Transverse colon (tissue), 4 donors: ENCODE results near the gene BAIAP2. TPM values are rescaled to one million over a fixed set of nuclear protein-coding genes. Genes with fewer than 3 reads are reported as not detected.

ENCODE experiments used
- DNase-seq: peaks from one replicate; pipeline ENCODE4 v3.0.0-alpha.2; 2019
- H3K27ac ChIP-seq, 4 donors: fragments of 200-600 bp; sonication (generic); 2 replicates each; pipeline ENCODE4 v1.5.1; 2016 to 2018; ENCODE audit warnings: inconsistent platforms in 4 of 4
- H3K27me3 ChIP-seq: fragments of 200-600 bp; sonication (generic); 2 replicates; pipeline ENCODE4 v1.5.1; 2017; ENCODE audit warnings: inconsistent platforms
- H3K36me3 ChIP-seq, 4 donors: fragments of 200-600 bp; sonication (generic); 2 replicates each; pipeline ENCODE4 v1.5.1; 2017 to 2019; ENCODE audit warnings: inconsistent platforms in 4 of 4
- H3K4me1 ChIP-seq, 4 donors: fragments of 200-600 bp; sonication (generic); 2 replicates each; pipeline ENCODE4 v1.5.1; 2017 to 2020; ENCODE audit warnings: inconsistent platforms in 4 of 4
- H3K4me3 ChIP-seq, 4 donors: fragments of 200-600 bp; sonication (generic); 1 replicate in 1 of 4; 2 replicates in 3 of 4; pipeline versions ENCODE4 v1.5.1 to v1.6.1; 2017 to 2019; ENCODE audit warnings: inconsistent platforms in 4 of 4
- H3K9me3 ChIP-seq, 2 donors: fragments of 200-600 bp; sonication (generic); 2 replicates each; pipeline ENCODE4 v1.5.1; 2017 to 2019; ENCODE audit warnings: inconsistent platforms in 2 of 2
- CTCF ChIP-seq, 5 experiments: fragments of 200-600 bp in 3 of 5; fragments of 450-650 bp in 2 of 5; sonication (generic) in 3 of 5; IDR thresholded peaks; 1 replicate in 2 of 5; 2 replicates in 3 of 5; pipeline ENCODE4 v1.5.1; 2016 to 2017; ENCODE audit warnings: antibody characterized with exemption in 5 of 5, inconsistent platforms in 3 of 5, mild to moderate bottlenecking in 2 of 5, moderate library complexity in 1 of 5
- EP300 ChIP-seq: sonication (generic); formaldehyde crosslinking; IDR thresholded peaks from one replicate; pipeline ENCODE4 v1.6.1; 2017; ENCODE audit warnings: antibody characterized with exemption, low read depth
- POLR2A ChIP-seq: fragments of 450-650 bp; IDR thresholded peaks from one replicate; pipeline ENCODE4 v1.6.1; 2016; ENCODE audit warnings: antibody characterized with exemption, mild to moderate bottlenecking, moderate library complexity
- POLR2AphosphoS5 ChIP-seq, 3 donors: sonication (generic); formaldehyde crosslinking; IDR thresholded peaks; one replicate each; pipeline ENCODE4 v1.6.1; 2016; ENCODE audit warnings: antibody characterized with exemption in 3 of 3
- WGBS, 2 donors: methylation state at CpG; one replicate each; pipeline ENCODE4 v1.1.5; 2018; ENCODE audit warnings: low coverage in 1 of 2; 5-methylcytosine and 5-hydroxymethylcytosine counted together
- in situ Hi-C, 4 donors: fragments of 200-750 bp; cut with MboI; loops; one replicate each; pipeline versions ENCODE4 v1.15.0 to v1.15.1; 2017; ENCODE audit warnings: low sequenced_read_pairs in 3 of 4, low pct_ligation_motif_present in 1 of 4, low pct_unique_long_range_greater_than_20kb in 1 of 4
- intact Hi-C: fragments of 100-400 bp; cut with DNase I; formaldehyde crosslinking; loops from one replicate; pipeline ENCODE4 v1.15.1; 2023; ENCODE audit warnings: low total_unique reads
- total RNA-seq, 4 donors: library from RNA; depleted of rRNA; stranded (reverse); fragments of >200 nt; gene quantifications; one replicate each; pipeline ENCODE4 v1.1.0, GENCODE V29; 2016

BAIAP2 gene
- total RNA-seq, 4 donors from 2014 or later, result 11.7 to 62.1 (median 39.6) TPM

- no peak overlapping the region for H3K4me3 ChIP-seq
- H3K36me3 ChIP-seq, result no peaks in the 10 kb centered on the region
- in situ Hi-C loops, result no loop called here
- TF ChIP-seq POLR2AphosphoS5 (IDR thresholded peaks at IDR 0.05) (no peak), POLR2A (no peak), EP300 (no peak), CTCF (IDR thresholded peaks at IDR 0.05) (no peak)
- WGBS, 2 donors, result 93% methylated on average over 11 of the region's 12 CpGs; no CpG with 5 or more reads in 1 of the 2 donors
- intact Hi-C loops, result no loop called here
- peaks cover 3 to 40% (median 29%) of the 10 kb centered on the region in 4 donors for H3K4me1 ChIP-seq
- H3K27me3 ChIP-seq, result no peaks in the 10 kb centered on the region
- no peak for DNase-seq
- H3K27ac ChIP-seq, result peak overlapping the region; percentile 74 to 82 (median 80)
- H3K9me3 ChIP-seq, result no peaks in the 10 kb centered on the region
Observed at GRCh38 chr17:81057777-81058176, 22.8 kb downstream of the BAIAP2 start.

DNA sequence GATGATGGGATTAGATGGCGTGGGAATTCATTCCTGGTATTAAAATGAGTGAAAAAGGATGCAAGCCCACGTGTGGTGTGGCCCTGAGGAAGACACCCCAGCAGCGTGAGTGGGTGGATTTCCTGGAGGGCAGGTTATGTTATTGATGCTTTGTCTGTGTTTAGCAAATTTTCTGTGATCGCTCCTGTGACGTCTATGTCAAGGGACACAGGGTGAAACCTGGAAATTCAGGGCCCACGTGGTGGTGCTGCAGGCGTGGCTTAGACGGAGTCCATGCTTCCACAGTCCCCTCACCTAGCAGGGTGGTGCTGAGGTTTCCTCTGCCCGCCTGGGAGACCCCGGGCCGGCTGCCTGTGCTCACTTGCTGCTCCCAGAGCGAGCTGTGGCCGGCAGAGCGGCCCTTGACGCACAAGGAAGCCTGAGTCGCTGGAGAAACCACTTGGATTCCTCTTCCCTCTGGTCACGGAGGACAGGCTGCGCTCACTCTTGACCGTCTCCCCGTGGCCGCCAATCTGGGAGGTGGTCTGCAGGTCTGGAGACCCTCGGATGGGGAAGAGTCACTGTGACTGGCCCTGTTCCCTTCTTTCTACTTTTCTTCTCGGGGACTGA, 23.4 kb downstream of the BAIAP2 start:
- peak overlapping the region; percentile 74 to 82 (median 80) for H3K27ac ChIP-seq
- H3K36me3 ChIP-seq, result no peaks in the 10 kb centered on the region
- peaks cover 4 to 43% (median 29%) of the 10 kb centered on the region in 4 donors for H3K4me1 ChIP-seq
- in situ Hi-C loops (no loop called here), intact Hi-C loops (no loop called here)
- 80 to 83% methylated on average over 3 to 23 of the region's 23 CpGs for WGBS, 2 donors
- no peak overlapping the region for H3K4me3 ChIP-seq
- TF ChIP-seq POLR2A (no peak), CTCF (IDR thresholded peaks at IDR 0.05) (no peak), POLR2AphosphoS5 (IDR thresholded peaks at IDR 0.05) (no peak), EP300 (no peak)
- no peak for DNase-seq
- no peaks in the 10 kb centered on the region for H3K9me3 ChIP-seq
- H3K27me3 ChIP-seq, result no peaks in the 10 kb centered on the region

DNA sequence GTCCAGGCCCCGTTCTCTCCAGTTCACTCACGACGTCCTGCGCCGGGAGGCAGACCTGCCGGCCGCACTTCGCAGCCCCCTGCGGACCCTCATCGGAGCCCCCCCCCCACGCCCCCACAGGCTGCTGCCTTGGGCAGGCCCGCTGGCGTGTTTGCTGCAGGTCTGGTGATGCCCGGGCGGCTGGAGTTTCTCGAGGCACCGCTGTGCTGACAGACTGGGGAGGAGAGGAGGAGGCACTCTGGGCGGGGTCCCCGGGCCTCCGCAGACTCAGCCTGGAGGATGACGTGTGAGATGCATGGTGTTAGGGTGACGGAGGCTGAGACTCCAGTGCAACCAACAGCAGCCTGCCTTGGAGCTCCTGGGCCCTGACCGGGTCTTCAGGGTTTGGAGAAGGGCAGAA, 24.1 kb downstream of the BAIAP2 start:
- in situ Hi-C loops (no loop called here), intact Hi-C loops (no loop called here)
- DNase-seq, result no peak
- H3K36me3 ChIP-seq, result no peaks in the 10 kb centered on the region
- 80% methylated on average over 17 of the region's 23 CpGs; no CpG with 5 or more reads in 1 of the 2 donors for WGBS, 2 donors
- TF ChIP-seq POLR2A (no peak), CTCF (IDR thresholded peaks at IDR 0.05) (no peak), EP300 (no peak), POLR2AphosphoS5 (IDR thresholded peaks at IDR 0.05) (no peak)
- H3K4me1 ChIP-seq, result peaks cover 10 to 49% (median 33%) of the 10 kb centered on the region in 4 donors
- H3K27ac ChIP-seq, result no peak overlapping the region
- H3K9me3 ChIP-seq, result no peaks in the 10 kb centered on the region
- no peaks in the 10 kb centered on the region for H3K27me3 ChIP-seq
- no peak overlapping the region for H3K4me3 ChIP-seq

DNA sequence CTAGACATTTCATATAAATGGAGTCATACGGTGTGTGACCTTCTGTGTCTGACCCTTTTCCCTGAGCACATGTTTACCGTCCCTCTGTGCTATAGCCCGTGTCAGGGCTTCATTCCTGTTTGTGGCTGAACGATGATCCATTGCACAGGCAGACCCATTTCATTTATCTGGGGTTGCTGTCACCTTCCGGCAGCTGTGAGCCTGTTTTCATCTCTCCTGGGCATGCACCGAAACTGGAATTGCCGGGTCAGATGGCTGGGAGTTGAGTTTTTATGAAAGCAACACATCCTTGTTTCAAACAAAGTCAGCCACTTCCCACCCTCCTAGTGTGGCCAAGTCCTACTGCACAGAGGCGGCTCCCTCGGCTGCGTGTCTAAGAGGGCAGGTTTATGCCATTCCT, 25.5 kb downstream of the BAIAP2 start:
- in situ Hi-C loops (no loop called here), intact Hi-C loops (no loop called here)
- Histone ChIP-seq H3K4me3 (no peak overlapping the region), H3K27me3 (no peaks in the 10 kb centered on the region), H3K36me3 (no peaks in the 10 kb centered on the region), H3K9me3 (no peaks in the 10 kb centered on the region), H3K27ac (peak overlapping the region in 1 of 4 donors; percentile 35), H3K4me1 (peaks cover 10 to 63% (median 46%) of the 10 kb centered on the region in 4 donors)
- no peak for DNase-seq
- 70 to 80% methylated on average over 5 to 10 of the region's 10 CpGs for WGBS, 2 donors
- TF ChIP-seq CTCF (IDR thresholded peaks at IDR 0.05) (no peak), EP300 (no peak), POLR2AphosphoS5 (IDR thresholded peaks at IDR 0.05) (no peak), POLR2A (no peak)
